K562 (cell line): ENCODE measurements around the gene PARS2. TPM values are rescaled to one million over a fixed set of nuclear protein-coding genes. Genes with fewer than 3 reads are reported as not detected.

ENCODE experiments used
- ATAC-seq: fragments of 200-7000 bp; cut with Tn5 transposase; 3 replicates; pipeline ENCODE4 v1.9.1; 2020; ENCODE audit warnings: moderate library complexity
- BruUV-seq: library from RNA; stranded (reverse); fragments of 400-500 nt; replicated peaks from 2 replicates; lab custom pipeline; 2021; lab: Mats Ljungman, UMichigan
- CTCF ChIA-PET: fragments of 300-600 bp; formaldehyde crosslinking; extraction: SDS; loops from one replicate; lab custom pipeline; 2021; ENCODE audit warnings: low intra/inter-chr PET ratio; lab: Yijun Ruan, JAX
- POLR2A ChIA-PET: fragments of 300-600, 350-650 bp; sonication (Branson Sonifier 250); formaldehyde crosslinking; extraction: SDS; loops from one replicate; lab custom pipeline; 2021; ENCODE audit warnings: antibody characterized with exemption, inconsistent platforms; lab: Yijun Ruan, JAX
- DNase-seq, 4 experiments: peaks; one replicate each; pipeline versions ENCODE4 v3.0.0 to v3.0.0-alpha.2; 2011 to 2018; ENCODE audit warnings: low spot score in 3 of 4, mixed read lengths in 3 of 4; ENCODE audit errors: extremely low read depth in 1 of 4
- FAIRE-seq: peaks from 2 replicates; lab custom pipeline; 2011; peaks lifted over from hg19 to GRCh38; lab: Jason Lieb, UNC
- H2AFZ ChIP-seq: 2 replicates; pipeline ENCODE4 v1.6.0; 2011; ENCODE audit warnings: low read depth, low read length, control low read depth, inconsistent platforms
- H3K27ac ChIP-seq: fragments of 200-600 bp; 3 replicates; pipeline ENCODE4 v1.8.0; 2011; ENCODE audit warnings: low read depth, mild to moderate bottlenecking, control low read depth, inconsistent platforms, low read length, moderate library complexity, mixed read lengths; ENCODE audit errors: extremely low read depth
- H3K27me3 ChIP-seq, 2 experiments: fragments of 300-600 bp in 1 of 2; 2 replicates in 1 of 2; 3 replicates in 1 of 2; pipeline versions ENCODE4 v1.6.0 to v1.8.0; 2011; ENCODE audit warnings: inconsistent platforms in 2 of 2, low read length in 2 of 2, mild to moderate bottlenecking in 1 of 2, mixed read lengths in 1 of 2, moderate library complexity in 1 of 2; ENCODE audit not compliant: control insufficient read depth in 2 of 2, insufficient read depth in 2 of 2
- H3K36me3 ChIP-seq: fragments of 300-600 bp; 3 replicates; pipeline ENCODE4 v1.8.0; 2011; ENCODE audit warnings: mild to moderate bottlenecking, low read length, inconsistent platforms; ENCODE audit not compliant: control insufficient read depth, insufficient read depth
- H3K4me1 ChIP-seq, 2 experiments: fragments of 200-600 bp in 1 of 2; replicated peaks in 1 of 2; 2 replicates in 1 of 2; 3 replicates in 1 of 2; pipeline versions ENCODE4 v1.5.1 to v1.8.0; 2011; ENCODE audit warnings: inconsistent platforms in 2 of 2, low read length in 2 of 2, mild to moderate bottlenecking in 1 of 2, mixed read lengths in 1 of 2, moderate library complexity in 1 of 2; ENCODE audit not compliant: control insufficient read depth in 2 of 2, insufficient read depth in 2 of 2
- H3K4me2 ChIP-seq: 2 replicates; pipeline ENCODE4 v1.6.1; 2011; ENCODE audit warnings: low read length, control low read depth, inconsistent platforms, mixed read lengths; ENCODE audit not compliant: insufficient read depth
- H3K4me3 ChIP-seq: fragments of 200-600 bp; sonication (generic), shearing (Covaris generic); 2 replicates; pipeline ENCODE4 v1.5.1; 2016; ENCODE audit warnings: control low read depth, inconsistent platforms
- H3K79me2 ChIP-seq: fragments of 200-600 bp; 3 replicates; pipeline ENCODE4 v1.8.0; 2011; ENCODE audit warnings: low read length, inconsistent platforms; ENCODE audit not compliant: control insufficient read depth, insufficient read depth
- H3K9ac ChIP-seq, 2 experiments: 2 replicates each; pipeline versions ENCODE4 v1.6.0 to v1.6.1; 2011; ENCODE audit warnings: low read depth in 2 of 2, low read length in 2 of 2, control low read depth in 1 of 2, inconsistent platforms in 1 of 2, mild to moderate bottlenecking in 1 of 2, mixed read lengths in 1 of 2; ENCODE audit not compliant: insufficient read depth in 1 of 2
- H3K9me1 ChIP-seq: one replicate; pipeline ENCODE4 v1.6.0; 2011; ENCODE audit warnings: inconsistent platforms, mild to moderate bottlenecking, low read length, moderate library complexity; ENCODE audit not compliant: control insufficient read depth, insufficient read depth
- H3K9me3 ChIP-seq: replicated peaks from 2 replicates; pipeline ENCODE4 v1.5.1; 2011; ENCODE audit warnings: low read depth, low read length, inconsistent platforms; ENCODE audit not compliant: control insufficient read depth, insufficient read depth
- H4K20me1 ChIP-seq: replicated peaks from 2 replicates; pipeline ENCODE4 v1.6.1; 2011; ENCODE audit warnings: low read length, inconsistent platforms, mixed read lengths; ENCODE audit not compliant: control insufficient read depth, insufficient read depth
- BMI1 ChIP-seq: fragments of 150-350 bp; IDR thresholded peaks from 2 replicates; pipeline ENCODE4 v1.6.1; 2014; ENCODE audit warnings: low read length
- CBFA2T2 ChIP-seq: fragments of 450-650 bp; conservative IDR thresholded peaks from 2 replicates; pipeline ENCODE4 v1.6.1; 2017; ENCODE audit warnings: mild to moderate bottlenecking
- DIDO1 ChIP-seq: fragments of 450-650 bp; IDR thresholded peaks from 2 replicates; pipeline ENCODE4 v1.6.1; 2016; ENCODE audit warnings: low read depth, missing biosample characterization, missing genetic modification characterization
- FUS ChIP-seq: fragments of 200-400 bp; formaldehyde crosslinking; optimal IDR thresholded peaks from 2 replicates; pipeline ENCODE3; 2017; ENCODE audit warnings: low read depth, low read length
- HINFP ChIP-seq: fragments of 450-650 bp; conservative IDR thresholded peaks from 2 replicates; pipeline ENCODE4 v1.6.1; 2016; ENCODE audit warnings: missing genetic modification characterization, low read depth, mild to moderate bottlenecking, control low read depth, missing compliant biosample characterization
- ILK ChIP-seq: fragments of 450-650 bp; IDR thresholded peaks from 2 replicates; pipeline ENCODE4 v1.6.1; 2016; ENCODE audit warnings: missing genetic modification characterization, low read depth, mild to moderate bottlenecking, missing compliant biosample characterization, moderate library complexity, borderline replicate concordance
- KLF16 ChIP-seq: IDR thresholded peaks from 2 replicates; pipeline ENCODE4 v1.6.1; 2016; ENCODE audit warnings: antibody characterized with exemption
- MEF2D ChIP-seq: conservative IDR thresholded peaks from 2 replicates; pipeline ENCODE4 v1.6.1; 2016; ENCODE audit warnings: low read depth, missing genetic modification characterization, missing compliant biosample characterization
- PCBP2 ChIP-seq: fragments of 200-400 bp; formaldehyde crosslinking; IDR thresholded peaks from 2 replicates; pipeline ENCODE4 v1.6.1; 2018; ENCODE audit warnings: low read length, low read depth, mild to moderate bottlenecking, moderate library complexity; ENCODE audit not compliant: poor library complexity, severe bottlenecking
- SLC30A9 ChIP-seq: fragments of 250-450 bp; sonication (Bioruptor Pico); IDR thresholded peaks from 2 replicates; pipeline ENCODE4 v1.8.0; 2022; ENCODE audit warnings: mild to moderate bottlenecking, moderate library complexity
- SMAD4 ChIP-seq: fragments of 250-450 bp; sonication (Bioruptor Pico); conservative IDR thresholded peaks from 2 replicates; pipeline ENCODE4 v1.8.0; 2021; ENCODE audit warnings: inconsistent platforms, mild to moderate bottlenecking, moderate library complexity
- TAL1 ChIP-seq: fragments of 450-650 bp; IDR thresholded peaks from 2 replicates; pipeline ENCODE4 v1.6.1; 2016; ENCODE audit warnings: mild to moderate bottlenecking
- ZMIZ1 ChIP-seq, 2 experiments: fragments of 150-350 bp in 1 of 2; IDR thresholded peaks; 2 replicates each; pipeline ENCODE4 v1.6.1; 2012 to 2016; ENCODE audit warnings: low read depth in 2 of 2, low read length in 2 of 2, mild to moderate bottlenecking in 1 of 2, moderate library complexity in 1 of 2
- ZNF263 ChIP-seq: sonication (generic); formaldehyde crosslinking; IDR thresholded peaks from 2 replicates; pipeline ENCODE4 v1.8.0; 2022; ENCODE audit warnings: mild to moderate bottlenecking, missing genetic modification reagents, borderline replicate concordance
- WGBS: fragments of 100-300 bp; shearing (Covaris generic); methylation state at CpG from one replicate; pipeline ENCODE4 v1.1.6; 2016; ENCODE audit warnings: low coverage, mixed read lengths; ENCODE audit not compliant: insufficient coverage; ENCODE audit errors: missing lambda C conversion rate; 5-methylcytosine and 5-hydroxymethylcytosine counted together
- in situ Hi-C: fragments of 300-500 bp; cut with MboI; formaldehyde crosslinking; loops from 4 replicates; pipeline ENCODE4 v1.15.0; 2018; ENCODE audit warnings: inconsistent platforms, mixed read lengths
- intact Hi-C: fragments of 100-400 bp; cut with micrococcal nuclease; formaldehyde crosslinking; loops from 2 replicates; pipeline ENCODE4 v1.14.2; 2022
- polyA plus RNA-seq, 8 experiments: library from polyadenylated mRNA; depleted of rRNA in 4 of 8; stranded (reverse) in 5 of 8; unstranded in 3 of 8; fragments of >200 nt; fragmentation: Nextera tagmentation in 2 of 8; fragmentation: Illumina TruSeq in 1 of 8; extraction: Ambion mirVana in 2 of 8; extraction: Trizol in 1 of 8; gene quantifications; 2 replicates each; pipeline versions ENCODE4 v1.2.1 to v1.2.3, GENCODE V29; 2011 to 2014; ENCODE audit warnings: inconsistent platforms in 1 of 8, missing spikeins in 1 of 8
- total RNA-seq, 7 experiments: library from RNA; depleted of rRNA in 6 of 7; stranded (reverse); fragments of >200 nt in 6 of 7; fragmentation: Illumina TruSeq in 2 of 7; extraction: Trizol in 2 of 7; gene quantifications; 2 replicates each; pipeline versions ENCODE4 v1.2.1 to v1.2.3, GENCODE V29; 2011 to 2021; ENCODE audit warnings: low replicate concordance in 1 of 7

PARS2 gene
- total and polyA plus RNA-seq, 9 of the 15 experiments (the other 6 are each of a cell fraction or from before 2014, with no cell fraction given), result 6.3 to 12.4 (median 7.9) TPM

GRCh38 chr1:54798769-54799641 is 34.7 kb upstream of the PARS2 start (continued):
- TF ChIP-seq ZMIZ1 (IDR thresholded peaks at IDR 0.05; ENCODE audit: low read depth in 2 of 2, low read length in 2 of 2), result no peak
- TF ChIP-seq, all 486 proteins: peak for 4

- FAIRE-seq (no peak), DNase-seq (no peak), ATAC-seq (no peak)
- H3K9me3 ChIP-seq, result no peaks in the 10 kb centered on the region
- H3K4me3 ChIP-seq, result no peak overlapping the region
- H3K36me3 ChIP-seq, result no peaks in the 10 kb centered on the region
- no peak overlapping the region for H3K27ac ChIP-seq
- H3K4me1 ChIP-seq, result peaks cover 5 to 16% of the 10 kb centered on the region in 2 experiments; a peak in 2 of 5 replicates
- BruUV-seq, result no TSS peak
- intact Hi-C loops, result loop anchor here (10.0 kb wide), 1 partner anchor 723 kb away; no protein-coding TSS in a partner anchor
- H3K4me2 ChIP-seq, result no peak overlapping the region
- ChIA-PET POLR2A (interaction anchor here (0.7 kb wide), 1 partner anchor 30 kb away, joined by 3 read pairs; no protein-coding TSS in a partner anchor), CTCF (no interaction called here)
- H2AFZ ChIP-seq, result no peak overlapping the region
- 0% methylated on average over 3 of the region's 3 CpGs for WGBS
- no peak overlapping the region for H3K9ac ChIP-seq
- no peaks in the 10 kb centered on the region for H3K79me2 ChIP-seq
- in situ Hi-C loops, result no loop called here
- peaks cover 12 to 59% of the 10 kb centered on the region in 2 experiments; a peak in 4 of 5 replicates for H3K27me3 ChIP-seq
- H4K20me1 ChIP-seq, result peaks cover 6% of the 10 kb centered on the region
- H3K9me1 ChIP-seq, result no peaks in the 10 kb centered on the region
- TF ChIP-seq PCBP2 (no peak), DIDO1 (tag) (no peak), MEF2D (no peak), SLC30A9 (CRISPR knock-in tag) (no peak), ILK (no peak), CBFA2T2 (no peak), SMAD4 (CRISPR knock-in tag) (no peak), KLF16 (no peak), TAL1 (no peak), FUS (no peak), HINFP (tag) (no peak), ZNF263 (CRISPR knock-in tag) (no peak), BMI1 (no peak)
Observed at GRCh38 chr1:54798206-54798605, 33.9 kb upstream of the PARS2 start.
